SKM-1 (cell line): ENCODE data around the gene NAV3.
"Not testable (repeated sequence)": the region's sequence is repeated elsewhere in the genome, so short reads cannot be mapped to it uniquely, and the experiment has no call there.

Experiments used
- DNase-seq: peaks from one replicate; lab custom pipeline; 2025; ENCODE audit not compliant: unreplicated experiment; lab: John Stamatoyannopoulos, UW

NAV3 gene

DNA sequence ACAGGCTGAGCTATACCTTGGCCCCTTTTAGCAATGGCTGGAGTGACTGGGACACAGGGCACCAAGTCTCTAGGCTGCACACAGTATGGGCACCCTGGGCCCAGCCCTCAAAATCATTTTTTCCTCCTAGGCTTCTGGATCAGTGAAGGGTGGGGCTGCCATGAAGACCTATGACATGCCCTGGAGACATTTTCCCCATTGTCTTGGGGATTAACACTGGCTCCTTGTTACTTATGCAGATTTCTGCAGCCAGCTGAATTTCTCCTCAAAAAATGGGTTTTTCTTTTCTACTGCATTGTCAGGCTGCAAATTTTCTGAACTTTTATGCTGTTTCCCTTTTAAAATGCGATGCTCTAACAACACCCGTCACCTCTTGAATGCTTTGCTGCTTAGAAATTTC is 272.1 kb downstream of the NAV3 start:
- not testable (repeated sequence) for DNase-seq

DNA sequence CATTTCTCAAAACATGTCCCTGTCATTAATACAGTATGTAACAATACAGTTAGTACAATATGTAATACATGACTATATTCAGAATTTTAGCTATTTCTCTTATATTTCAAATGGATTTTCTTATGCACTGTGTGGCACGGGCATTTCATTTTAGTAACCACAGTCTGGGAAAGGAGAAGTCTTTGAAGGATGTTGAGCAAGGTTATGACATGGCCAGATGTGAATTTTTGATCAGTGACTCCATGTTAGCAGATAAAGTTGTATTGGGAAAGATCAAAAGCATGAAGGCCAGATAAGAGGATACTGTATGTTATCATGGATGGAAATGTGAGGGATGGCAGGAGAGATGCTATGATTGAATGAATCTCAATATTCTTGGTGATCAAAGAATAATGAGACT is 285.2 kb downstream of the NAV3 start:
- DNase-seq, result no peak

GRCh38 chr12:78118036-78118435 is 287.3 kb downstream of the NAV3 start:
- no peak for DNase-seq

DNA sequence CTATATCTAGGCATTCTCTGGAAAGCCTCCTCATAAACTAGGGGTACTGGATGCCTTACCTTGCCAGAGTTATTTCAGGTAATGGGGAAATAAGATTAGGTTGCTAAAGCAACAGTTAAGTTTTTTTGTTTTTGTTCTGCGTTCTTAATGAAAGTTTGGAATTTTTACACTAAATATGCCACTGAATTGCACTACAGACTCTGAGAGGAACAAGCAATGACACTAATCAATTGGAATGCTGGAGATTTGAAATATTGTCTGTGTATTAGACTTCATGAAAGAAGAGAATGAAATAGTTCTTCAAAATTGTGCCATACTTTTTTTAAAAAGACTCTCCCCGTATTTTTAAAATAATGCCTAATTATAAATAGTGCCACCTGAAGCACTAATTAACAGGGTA is 287.8 kb downstream of the NAV3 start:
- no peak for DNase-seq

GRCh38 chr12:78119351-78119918 is 288.7 kb downstream of the NAV3 start:
- no peak for DNase-seq

DNA sequence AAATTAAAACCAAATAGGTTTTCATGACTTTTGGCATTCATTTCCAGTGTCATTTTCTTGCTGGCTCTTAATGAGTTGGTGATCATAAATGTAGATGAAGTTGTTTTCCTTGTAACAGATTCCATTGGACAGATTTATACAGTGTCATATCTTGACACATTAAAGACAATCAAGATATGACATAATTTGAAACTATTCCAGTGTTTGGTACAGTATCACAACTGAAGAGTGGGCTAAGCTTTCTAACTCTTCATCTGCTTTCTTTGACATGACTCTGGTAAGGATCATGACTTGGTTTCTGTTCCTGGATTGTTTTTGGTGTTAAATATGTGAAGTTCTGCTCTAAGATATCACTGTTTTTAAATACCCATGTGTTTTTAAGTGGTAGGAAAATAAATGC is 289.6 kb downstream of the NAV3 start:
- DNase-seq, result no peak

- no peak for DNase-seq
These were observed 290.3 kb downstream of the NAV3 start for GRCh38 chr12:78120866-78121560.

GRCh38 chr12:78121969-78122610 is 291.4 kb downstream of the NAV3 start:
- DNase-seq, result no peak

- no peak for DNase-seq
These were observed 297.5 kb downstream of the NAV3 start for GRCh38 chr12:78128211-78128610.

DNA sequence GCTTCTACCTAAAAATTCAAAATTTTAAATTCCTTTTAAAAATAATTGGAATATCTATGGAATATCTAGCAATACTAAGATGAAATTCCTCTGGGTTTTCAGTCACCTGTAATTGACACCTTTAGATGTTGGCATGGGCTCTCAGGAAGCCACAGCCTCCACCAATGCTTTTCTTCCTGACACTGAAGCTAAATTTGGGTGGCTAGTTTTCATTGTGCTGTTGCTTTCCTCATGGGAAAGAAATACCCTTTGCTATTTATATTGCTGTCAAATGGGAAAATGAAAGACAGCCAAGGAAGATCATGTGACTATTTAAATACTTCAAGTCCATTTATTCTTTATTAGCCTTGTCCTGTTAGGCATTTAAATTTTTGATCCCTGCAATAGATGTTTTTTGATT is 313.0 kb downstream of the NAV3 start:
- DNase-seq, result no peak

GRCh38 chr12:78145398-78145797 is 314.7 kb downstream of the NAV3 start:
- no peak for DNase-seq

DNA sequence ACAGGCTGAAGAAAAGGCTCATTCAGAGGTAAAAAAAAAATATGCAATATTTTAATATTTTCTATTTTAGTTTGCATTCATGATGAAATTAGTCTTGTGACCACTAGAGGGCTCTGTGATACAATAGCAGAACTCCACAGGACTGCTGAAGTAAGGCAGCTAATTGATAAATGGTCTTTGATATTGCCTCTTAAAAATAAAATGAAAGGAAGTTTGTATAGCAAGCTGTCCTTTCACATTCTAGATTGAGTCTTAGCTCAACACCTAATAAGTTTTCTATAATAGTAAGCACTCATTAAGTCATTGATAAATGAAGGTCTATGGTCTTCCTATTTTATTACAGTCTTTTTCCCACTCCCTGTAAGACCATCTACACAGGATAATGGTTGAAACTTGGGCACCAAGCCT is 315.7 kb downstream of the NAV3 start:
- peak; percentile 1 for DNase-seq

DNA sequence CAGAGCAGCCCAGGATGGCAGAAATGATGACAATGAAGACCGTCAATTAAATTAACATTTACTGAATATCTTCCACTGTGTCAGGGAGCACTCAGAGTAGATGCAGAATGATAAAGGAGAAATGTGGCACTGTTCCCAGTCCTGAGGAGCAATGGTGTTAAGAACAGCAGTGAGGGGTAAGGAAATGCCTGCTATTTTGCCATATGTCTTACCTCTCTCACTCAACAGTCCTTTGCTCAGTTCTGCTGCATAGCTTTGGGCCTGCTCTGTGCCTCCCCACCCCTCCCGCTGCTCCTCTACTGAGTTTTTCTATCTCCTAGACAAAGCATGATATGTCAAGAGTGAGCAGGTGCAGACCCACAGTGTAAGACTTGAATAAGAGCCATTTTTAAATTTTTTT is 318.8 kb downstream of the NAV3 start:
- no peak for DNase-seq

GRCh38 chr12:78155546-78155945 is 324.9 kb downstream of the NAV3 start:
- DNase-seq, result no peak

- no peak for DNase-seq
These were observed 326.1 kb downstream of the NAV3 start for GRCh38 chr12:78156751-78157150.

DNA sequence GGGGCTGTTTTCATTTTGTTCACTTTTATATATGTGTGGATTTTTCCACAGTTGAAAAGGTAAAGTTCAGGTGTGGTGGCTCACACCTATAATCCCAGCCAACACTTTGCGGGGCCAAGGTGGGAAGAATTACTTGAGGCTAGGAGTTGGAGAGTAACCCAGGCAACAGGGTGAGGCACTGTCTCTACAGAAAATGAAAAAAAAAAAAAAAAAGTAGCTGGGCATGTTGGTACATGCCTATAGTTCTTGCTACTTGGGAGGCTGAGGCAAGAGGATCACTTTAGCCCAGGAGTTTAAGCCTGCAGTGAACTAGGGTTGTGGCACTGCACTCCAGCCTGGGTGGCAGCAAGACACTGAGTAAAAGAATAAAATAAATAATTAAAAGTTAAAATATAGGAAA is 326.5 kb downstream of the NAV3 start:
- DNase-seq, result no peak

- no peak for DNase-seq
These were observed 333.5 kb downstream of the NAV3 start for GRCh38 chr12:78164154-78164553.

- DNase-seq, result no peak
These were observed 336.8 kb downstream of the NAV3 start for GRCh38 chr12:78167510-78167909.

DNA sequence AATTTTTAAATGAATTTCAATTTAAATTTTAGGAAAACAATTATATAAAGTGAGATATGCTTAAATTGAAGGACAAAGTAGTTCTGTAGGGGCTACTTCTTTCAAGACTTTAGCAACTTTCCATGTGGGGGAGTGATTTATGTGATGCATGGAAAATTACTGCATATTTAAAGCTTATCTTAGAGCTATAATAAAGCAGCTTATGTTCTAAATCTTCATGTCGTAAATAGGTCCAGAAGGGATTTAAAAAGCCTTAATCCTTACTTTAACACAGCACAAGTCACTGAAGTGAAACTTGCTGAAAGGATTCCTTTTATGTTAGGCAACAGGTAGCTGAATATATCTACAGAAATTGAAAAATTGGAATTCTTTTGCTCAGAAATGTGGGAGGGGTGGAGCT is 340.4 kb downstream of the NAV3 start:
- no peak for DNase-seq

DNA sequence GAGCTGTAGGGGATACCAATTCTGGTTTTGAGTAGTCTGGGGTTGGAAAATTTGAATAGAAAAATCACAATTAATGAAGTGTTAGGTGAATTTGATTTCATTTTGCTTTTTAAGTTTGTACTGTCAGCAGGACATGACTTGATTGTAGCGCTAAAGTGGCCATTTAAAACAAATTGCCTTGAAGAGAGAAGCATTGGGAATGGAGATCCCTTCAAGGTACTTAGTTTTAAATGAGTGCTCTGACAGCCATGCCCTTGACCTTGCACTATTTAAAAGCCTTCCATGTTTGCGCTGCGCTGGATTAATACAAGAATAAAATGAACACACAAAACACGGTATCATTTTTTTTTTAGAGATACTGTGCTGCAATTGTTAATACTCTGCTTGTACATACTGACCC is 345.9 kb downstream of the NAV3 start:
- DNase-seq, result no peak

DNA sequence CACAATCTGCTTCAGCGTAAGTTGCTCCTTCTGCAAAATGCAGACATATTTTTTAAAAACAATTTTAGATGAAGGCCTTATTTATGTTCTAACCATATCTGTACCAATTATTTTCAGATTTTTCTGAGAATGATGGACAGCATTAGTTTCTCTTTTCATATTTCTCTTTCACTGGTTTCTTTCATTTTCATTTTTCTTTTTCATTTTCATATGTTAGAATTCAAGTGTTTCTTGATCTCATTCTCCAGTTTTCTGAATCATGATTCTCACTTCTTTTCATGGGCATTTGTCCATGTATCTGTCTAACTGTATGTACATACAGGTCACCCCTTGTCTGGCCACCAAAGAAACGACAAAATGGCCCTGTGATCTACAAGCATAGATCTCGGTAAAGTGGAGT is 346.6 kb downstream of the NAV3 start:
- DNase-seq, result no peak

DNA sequence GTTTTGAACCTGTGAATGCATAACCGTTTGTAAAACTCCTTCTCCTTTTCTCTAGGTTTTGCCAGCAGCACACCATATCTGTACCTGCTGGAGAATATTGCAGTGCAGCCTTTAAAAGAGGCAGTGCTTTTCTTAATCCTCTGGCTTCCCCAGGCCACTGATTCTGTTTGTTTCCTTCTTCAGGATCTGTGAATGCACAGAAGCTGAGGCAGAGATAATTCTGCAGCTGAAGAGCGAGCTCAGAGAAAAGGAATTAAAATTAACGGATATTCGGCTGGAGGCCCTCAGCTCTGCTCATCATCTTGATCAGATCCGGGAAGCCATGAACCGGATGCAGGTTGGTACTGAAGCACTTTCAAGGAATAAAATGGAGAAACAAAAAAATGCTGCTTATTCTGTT is 348.7 kb downstream of the NAV3 start:
- DNase-seq, result no peak
